Activated CD4-positive, alpha-beta T cell treated with anti-CD3 and anti-CD28 coated beads, Interleukin-2, amount 50 U/mL, for 16 hours (primary cell): ENCODE results near the gene EDAR.

ENCODE experiments used
- DNase-seq: peaks from one replicate; pipeline ENCODE4 v3.0.0-alpha.2; 2020

Gene EDAR

DNA sequence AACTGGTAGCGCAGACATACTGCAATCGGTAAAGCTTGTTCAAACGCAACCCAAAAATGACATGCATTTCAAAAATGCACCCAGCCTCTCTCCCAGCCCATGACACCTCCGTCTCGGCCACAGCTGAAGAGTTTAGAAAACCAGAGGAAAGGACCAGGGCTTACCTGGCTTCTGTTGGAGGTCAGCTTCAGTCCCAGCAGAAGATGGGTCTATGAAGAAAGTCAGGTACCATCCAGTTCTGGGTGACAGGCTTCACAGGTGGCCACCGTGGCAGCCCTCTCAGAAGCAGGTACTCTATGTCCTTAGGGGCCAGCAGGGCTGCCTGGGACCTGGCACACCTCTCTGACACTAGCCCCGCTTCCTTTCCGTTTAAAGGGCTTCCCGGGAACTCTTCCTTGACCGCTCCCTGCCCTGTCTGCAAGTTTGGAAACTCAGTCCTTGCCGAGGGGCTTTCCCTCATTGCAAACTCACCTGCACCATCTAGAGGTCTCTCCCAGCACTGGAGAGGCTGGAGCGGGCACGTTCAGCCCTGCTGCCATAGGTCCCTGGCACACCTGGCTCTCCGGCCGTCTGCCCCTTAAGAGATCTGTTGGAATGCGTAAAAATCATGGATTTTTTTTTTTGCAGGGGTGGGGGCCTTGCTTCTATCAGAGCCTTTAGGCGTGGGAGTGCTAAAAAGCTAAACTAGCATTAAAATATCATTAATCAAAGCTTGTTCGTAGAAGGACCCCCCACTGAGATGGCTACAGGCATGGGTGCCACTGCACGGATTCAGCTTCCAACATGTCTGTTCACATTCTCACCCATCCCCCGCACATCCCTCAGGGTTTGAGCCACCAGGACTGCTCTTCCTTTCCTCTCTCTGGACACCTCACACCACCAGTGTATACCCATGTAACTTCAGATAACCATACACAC is at the start of gene EDAR:
TSS of gene EDAR (minus strand) at position 425 of the 918 bp plus-strand sequence. CDS start 58,206 bp downstream, outside the sequence.
- peak; percentile 13 for DNase-seq

DNA sequence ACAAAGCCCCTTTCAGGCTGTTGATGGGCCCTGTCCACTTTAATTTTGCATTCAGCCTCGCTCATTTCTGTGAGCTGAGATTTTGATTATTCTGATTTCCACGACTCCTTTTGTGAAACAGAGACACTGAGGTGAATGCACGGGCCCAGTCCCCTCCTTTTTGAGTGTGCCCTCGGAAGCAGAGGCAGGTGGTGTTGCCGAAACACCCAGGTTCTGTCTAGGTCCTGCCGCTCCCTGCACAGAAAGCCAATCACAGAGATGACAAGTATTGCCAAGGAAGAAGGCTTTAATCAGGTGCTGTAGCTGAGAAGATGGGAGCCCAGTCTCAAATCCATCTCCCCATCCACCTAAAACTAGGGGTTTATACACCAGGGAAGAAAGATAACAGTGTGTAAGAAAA is 44.2 kb upstream of the EDAR start:
- DNase-seq: no peak

DNA sequence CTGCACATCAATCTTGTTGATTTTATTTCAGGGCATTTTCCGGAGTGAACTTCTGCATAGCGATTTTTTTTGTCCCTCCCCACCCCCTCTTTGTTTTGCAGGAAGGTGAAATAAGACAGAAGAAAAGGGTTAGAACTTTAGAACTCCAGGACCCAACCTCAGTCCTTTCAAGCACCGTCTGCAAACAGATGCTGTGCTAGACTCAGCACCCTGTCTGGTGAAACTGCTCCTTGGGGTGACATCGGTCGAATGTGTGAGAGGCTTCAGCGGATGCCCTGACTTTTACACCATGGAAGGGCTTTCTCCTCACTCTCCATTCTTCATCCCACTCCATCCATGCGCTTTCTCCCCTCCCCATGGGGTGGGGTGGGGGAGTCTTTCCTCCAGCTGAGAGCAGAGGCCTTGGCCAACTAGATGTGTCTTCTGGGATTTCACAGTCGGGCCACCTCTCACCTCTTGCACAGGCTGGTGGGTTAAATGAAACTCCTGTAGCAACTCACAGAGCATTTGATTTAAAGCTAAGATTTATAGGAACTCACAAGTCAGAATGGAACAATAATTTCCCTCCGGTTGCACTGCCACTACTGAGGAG is 43.3 kb upstream of the EDAR start:
- no peak for DNase-seq

DNA sequence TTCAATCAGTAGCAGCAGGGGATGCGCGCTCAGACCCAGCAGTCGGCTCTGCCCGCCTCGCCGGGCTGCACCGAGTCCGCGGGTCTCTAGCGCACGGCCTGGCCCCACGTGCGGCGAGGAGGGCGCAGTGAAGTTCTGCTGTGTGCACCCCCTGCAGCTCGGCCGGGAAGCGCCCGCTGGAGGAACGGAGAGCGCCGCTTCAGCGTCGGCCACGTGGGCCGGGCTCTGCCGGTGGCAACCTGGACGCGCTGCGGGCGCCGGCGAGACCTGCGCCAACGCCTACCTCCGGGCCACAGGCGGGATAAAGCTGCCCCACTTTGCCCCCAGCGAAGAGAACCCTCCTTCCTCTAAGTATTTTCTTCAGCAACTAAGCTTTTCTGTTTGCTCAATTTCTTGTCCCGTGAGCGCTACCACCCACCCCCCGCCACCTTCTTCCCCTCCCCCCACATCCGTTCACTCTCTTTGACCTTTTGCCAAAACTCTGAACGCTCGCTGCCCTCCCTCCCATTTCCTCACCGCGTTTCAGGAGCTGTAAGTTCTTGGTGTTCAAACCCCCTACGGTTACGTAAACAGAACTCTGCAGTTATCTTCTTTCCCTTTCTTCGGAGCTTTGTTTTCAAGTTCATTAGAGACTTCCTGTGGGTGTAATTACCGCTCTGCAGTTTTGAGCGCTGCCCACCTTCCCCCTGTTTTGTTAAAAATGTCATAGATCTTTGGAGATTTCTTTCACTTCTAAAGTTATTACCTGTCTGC is 42.6 kb upstream of the EDAR start:
- DNase-seq: peak; percentile 62

DNA sequence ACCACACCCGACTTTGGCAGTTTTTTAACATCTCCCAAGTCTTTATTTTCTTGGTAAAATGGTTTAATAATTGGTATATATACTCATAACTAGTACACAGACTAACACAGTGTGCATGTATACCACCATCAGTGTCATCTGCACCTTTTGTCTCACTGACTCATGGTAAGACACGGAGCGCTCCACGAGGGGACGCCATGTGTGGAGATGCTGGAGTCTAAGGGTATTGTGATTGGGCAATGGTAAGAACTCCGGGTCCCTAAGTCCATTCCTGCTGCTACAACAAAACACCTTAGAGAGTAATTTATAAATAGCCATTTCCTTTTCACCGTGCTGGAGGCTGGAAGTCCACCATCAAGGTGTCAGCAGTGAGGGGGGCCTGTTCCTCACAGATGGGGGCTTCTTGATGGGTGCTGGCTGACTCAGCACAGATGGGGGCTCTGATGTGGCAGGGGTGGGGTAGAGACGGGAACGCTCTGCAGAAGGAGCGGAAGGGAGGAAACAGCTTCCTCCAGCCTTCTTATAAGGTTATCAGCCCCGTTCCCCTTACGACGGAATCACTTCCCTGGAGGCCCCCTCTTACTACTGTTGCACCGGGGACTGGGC is 42.0 kb upstream of the EDAR start:
- no peak for DNase-seq

DNA sequence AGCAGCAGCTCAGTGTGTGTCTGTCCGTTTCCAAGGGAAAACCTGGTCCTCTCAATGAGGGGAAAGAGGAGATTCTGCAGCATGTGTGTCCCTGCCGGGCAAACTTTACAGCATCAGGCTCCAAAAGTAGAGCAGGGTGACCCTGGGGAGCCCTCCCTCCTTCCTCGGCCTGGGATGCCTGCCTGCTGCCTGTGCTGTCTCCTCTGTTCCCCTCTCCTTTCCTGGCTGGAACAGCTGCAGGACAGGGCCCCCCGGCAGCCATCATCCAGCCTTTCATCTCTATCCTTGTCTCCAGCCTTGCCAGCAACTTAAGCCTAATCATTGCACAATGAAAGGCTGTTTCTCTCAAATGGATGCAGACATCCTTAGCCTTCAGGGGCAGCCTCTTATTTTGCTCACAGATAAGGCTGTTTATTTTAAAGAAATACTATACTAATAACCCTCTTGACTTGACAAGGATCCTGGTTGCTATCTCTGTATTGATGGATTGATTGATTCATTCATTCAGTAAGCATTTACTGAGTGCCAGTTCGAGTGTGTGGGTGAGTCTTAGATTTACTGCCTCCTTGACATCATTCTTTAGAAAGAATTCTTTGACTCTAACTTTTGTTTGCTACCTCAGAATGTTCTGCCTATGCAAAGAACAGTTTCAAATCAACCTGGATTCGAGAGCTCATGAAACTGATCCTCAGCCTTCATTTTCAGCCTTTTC is 40.6 kb upstream of the EDAR start:
- DNase-seq: no peak

DNA sequence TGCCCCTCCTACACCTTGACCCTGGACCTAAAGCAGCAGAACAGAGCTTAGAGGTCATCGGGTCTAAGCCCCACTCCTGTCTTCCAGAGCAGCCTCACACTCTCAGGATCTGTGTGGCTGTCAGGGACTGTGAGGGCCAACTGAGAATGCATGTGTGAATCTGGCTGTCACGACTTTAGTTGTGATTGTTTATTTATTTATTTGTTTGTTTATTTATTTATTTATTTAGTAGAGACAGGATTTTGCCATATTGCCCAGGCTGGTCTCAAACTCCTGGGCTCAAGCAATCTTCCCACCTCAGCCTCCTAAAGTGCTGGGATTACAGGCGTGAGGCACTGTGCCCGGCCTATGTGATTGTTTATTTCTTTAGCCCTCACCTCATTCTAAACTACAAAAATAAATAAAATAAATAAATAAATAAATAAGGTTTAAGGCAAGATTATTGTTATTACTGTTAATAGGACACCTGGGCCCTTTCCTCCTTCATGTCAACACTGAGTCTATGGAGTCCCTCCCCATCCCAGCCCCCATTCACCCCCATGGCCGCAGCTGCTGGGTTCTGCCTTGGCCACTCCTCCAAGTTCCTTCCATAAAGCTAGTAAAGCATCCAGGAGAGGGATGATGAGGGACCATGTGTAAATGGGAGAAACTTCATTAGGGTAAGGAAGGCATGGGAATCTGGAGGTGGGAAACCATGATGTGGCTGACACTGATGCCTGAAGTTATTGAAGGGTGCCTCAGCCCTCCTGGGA is 39.9 kb upstream of the EDAR start:
- no peak for DNase-seq

DNA sequence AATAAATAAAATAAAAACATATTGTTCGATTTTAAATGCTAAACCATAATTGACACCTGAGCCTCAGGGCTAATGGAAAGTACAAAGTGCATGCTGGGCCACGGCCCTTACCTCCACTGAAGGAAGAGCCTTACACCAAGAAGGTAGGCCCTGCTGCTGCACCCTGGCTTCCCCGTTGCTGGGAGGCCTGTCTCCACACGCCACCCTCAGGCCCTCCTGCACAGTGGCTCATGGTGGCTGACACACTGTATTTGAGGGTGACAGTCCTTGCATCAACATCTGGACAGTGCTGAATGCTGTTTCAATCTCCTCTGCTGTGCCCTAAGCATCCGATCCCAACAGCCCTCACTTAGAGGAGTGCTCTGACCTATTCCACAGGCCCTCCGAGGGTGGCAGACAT is 39.3 kb upstream of the EDAR start:
- no peak for DNase-seq

DNA sequence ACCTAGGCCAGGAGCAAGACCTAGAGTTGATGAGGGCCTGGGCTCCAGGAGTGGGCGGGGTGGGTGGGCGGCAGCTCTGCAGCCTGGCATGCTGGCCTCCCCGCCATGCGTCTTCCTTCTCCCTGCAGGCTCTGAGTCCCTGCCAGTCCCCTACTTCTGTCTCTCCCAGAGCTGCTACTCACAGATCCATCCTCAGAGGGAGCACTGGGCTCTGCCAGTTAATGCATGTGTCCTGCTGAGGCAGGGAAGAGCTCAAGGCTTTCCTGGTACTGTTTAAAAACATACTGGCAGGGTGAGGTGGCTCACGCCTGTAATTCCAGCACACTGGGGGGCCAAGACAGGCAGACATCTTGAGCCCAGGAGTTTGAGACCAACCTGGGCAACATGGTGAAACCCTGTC is 38.7 kb upstream of the EDAR start:
- DNase-seq: no peak

DNA sequence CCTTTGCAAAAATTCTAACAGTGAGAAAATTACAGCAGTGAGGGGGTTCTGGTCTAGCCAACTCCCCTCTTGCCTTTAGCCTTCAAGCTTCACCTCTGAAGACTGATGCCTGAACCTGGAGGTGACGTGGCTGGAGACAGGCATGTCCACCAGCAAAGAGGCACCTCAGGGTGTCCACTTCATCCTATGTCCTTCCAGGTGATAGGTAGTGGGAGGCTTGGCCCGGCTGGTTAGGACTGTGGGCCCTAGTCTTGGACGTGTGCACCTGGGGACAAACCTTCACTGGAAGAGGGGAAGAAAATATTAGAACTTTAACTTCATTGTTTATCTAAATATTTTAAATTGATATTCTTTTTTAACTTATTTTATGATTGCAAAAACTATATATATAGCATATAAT is 35.5 kb upstream of the EDAR start:
- no peak for DNase-seq

DNA sequence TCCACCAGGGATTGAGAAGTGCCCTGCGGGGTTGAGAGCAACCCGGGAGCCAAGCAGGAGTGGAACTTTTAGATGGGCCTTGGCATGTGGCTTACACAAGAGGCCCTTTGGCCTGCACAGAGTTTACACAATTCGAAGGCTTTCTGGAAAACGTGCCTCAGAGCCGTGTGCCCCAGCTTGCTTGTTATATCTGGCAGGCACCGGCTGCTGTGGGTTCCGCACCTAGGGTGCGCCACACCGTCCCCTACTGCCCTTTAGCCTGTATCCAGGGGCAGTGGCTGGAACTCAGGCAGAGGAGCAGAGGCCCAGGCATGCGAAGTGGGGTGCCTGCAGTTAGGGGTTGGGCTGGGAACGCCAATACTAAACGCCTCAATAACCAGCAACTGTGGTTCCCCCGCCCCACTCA is 32.9 kb upstream of the EDAR start:
- no peak for DNase-seq

DNA sequence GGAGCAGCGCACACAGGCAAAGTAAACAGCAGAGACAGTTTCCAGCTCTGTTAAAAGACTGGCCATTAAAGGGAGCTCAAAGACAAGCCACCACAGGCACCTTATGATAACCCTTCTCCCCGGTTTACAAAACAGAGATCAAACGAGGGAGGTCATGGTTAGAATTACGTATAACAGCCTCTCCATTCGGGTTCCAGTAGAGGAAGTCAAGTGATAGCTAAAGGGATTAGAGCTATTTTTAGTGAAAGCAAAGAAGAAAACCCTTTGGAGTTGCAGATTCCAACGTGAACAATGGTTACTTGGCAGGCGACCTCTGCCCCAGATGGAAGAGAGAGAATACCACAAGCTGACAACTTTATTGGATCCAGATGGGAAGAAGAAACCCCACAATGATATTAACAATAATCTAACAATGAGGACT is 31.2 kb upstream of the EDAR start:
- DNase-seq: no peak

DNA sequence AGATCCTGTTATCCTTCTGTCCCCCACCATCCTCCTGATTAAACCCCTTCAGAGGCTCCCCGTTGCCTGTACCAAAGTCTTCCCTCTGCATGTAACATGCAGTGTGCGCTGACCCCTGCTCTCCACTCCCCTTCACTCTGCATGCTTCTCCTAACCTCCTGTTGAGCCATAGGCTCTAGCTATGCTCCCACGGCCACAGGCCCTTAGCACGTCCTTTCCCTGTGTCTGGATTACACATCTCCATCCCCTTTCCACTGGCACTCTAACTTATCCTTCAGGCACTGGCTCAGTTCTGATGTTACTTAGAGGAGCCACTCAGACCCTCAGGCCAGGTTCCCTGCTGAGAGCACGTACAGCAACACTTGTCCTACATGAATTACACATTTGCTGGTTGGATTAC is 29.4 kb upstream of the EDAR start:
- DNase-seq: no peak

DNA sequence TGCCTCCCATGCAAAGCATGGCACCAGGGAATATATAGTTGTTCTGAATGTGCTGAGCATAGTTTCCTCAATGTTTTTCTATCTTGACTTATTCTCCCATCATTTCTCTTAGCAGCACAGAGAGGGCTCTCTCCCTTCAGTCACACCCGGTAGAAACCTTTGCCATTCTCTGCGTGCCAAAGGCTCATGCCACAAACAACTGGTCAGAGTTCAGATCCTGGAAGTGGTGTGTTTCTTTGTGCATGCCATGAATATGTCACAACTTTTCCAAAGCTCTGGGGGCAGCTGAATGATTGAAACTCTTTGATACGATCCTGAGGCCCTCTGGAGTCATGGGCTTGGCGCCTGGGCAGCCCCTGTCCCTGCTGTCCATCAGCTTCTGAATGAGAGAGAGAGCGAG is 28.0 kb upstream of the EDAR start:
- no peak for DNase-seq

DNA sequence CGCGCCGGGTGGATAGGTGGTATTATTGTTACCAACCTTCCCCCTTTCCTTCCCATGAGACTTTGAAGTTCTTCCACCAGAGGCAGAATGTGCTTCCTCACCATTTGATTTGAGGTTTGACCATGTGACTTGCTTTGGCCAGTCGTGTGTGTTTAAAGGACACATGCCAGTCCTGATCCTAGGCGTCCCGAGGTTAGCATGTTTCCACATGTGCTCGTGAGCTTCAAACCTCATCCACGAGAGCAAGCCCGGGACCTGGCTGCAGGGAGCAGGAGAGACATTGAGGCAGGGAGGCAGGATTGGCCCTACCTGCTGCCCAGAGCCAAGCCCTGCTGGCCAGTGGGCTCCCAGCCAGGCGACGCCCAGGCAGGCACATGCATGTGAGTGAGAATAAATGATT is 27.4 kb upstream of the EDAR start:
- DNase-seq: no peak

DNA sequence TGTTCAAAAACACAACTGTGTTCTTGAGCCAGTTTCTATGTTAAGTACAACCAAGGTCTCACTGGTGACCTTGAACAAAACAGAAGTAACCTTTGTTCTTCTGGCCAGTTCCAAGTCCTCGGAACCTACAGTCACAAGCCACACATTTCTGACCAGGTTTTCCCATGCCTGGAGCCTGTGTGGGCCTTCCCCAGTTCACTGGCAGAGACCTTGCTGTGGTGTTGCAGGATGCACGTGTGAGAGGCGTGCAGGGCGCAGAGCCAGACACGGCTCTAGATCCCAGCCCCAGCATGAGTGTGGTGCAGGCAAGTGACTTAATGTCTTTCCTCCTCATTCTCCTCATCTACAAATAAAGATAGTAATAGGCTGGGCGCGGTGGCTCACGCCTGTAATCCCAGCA is 25.5 kb upstream of the EDAR start:
- DNase-seq: no peak

DNA sequence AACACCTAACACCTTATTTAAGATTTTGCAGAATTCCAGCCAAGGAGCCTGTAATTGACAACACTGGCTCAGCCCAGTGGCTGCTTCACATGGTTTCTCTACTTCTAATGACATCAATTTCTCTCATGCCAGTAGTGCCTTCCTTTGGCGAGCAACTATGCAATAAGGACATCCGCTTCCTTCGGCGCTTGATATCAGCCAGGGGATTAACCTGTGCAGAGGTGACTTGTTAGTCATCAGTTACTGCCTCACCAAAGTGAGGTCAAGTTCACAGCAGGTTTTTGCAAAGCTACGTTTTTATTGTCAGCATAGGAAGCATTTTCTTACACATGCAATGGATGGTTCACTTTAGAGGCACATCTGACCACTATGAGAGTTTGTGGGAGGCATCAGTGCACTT is 24.0 kb upstream of the EDAR start:
- DNase-seq: no peak

DNA sequence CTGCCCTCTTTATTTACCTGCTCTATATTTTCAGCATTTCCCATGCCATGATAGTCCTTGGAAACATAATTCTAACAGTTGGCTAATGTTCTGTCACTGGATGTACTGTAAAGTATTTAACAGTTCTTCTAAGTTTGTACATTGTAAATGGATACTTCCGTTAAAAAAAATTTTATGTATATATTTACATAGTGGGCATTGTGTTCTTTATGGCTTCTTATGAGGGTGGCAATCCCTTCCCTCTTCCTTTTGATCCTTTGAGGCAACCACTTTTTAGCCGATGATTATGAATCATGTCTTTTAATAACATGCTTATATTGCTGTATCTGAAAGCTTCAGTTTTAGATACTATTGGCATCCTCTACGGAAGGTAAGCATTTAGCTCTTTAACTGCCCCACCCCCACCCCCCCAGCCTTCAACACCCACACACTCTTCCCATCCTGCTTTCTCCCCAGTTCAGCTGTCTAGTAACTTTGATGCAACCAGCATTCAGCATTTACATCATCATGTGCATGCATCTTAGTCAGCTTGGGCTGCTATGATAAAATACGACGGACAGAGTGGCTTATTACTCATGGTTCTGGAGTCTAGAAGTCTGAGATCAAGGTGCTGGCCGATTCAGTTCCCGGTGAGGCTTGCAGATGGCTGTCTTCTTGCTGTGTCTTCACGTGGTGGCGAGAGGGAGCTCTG is 21.0 kb upstream of the EDAR start:
- DNase-seq: no peak

DNA sequence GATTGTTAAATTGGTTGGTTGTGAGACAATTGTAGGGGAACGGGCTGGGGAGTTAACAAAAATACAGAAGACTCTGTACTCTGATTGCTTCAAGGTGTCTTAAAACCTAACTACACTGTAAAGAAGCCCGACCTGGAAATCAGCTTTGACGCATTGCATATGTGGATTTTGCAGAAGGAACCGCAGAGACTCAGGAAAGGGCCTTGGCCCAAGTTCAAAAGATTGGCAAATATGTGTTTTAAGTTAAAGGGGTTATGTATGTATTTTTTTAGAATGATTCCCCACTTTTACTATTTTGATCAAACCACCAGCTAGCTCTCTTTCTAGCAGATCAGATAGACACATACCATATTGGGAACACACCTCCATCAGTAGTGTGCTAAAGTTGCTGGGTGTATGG is 18.0 kb upstream of the EDAR start:
- no peak for DNase-seq

DNA sequence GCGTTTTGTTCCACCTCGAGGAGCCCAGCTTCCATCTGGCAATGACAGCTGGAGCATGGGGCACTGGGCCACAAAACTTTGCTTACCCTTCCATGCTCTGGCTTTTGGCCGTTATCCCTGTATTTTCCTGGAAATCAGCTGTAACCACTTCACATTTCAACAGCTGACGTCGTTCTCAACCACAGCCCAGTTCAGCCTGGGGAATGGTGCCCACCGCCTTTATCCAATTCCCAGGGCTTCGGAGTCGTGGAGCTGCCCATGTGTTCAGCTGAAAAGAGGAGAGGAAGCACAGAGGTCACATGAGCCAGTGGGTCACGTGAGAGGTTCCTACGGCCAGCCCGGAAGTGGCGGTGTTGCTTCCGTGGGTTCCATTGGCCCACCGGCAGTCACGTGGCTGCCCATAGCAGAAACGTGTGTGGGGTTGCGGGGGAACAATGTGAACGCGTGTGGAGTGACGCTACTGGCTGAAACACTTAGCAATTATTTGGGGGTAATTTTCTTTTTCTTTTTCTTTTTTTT is 16.7 kb upstream of the EDAR start:
- DNase-seq: no peak

DNA sequence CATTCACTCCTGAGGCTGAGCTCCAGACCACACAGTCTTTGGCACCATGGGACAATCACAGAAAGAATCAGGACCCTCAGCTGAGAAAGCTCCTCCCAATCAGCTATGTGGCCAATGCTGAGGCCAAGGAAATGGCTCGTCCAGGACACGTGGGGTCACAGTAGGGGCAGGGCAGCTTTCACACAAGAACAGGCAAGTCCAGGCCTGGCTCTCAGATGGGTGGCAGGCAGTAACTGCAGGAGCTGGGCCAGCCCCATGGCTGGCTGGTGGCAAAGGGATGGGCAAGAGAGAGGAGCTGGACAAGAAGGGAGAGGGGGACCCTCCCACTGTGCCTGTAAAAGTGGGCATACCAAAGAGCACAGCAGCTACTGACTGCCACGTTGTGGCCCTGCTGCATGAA is 12.2 kb upstream of the EDAR start:
- no peak for DNase-seq
